ENCODE data around the gene DUS1L.

Gene DUS1L

DNA sequence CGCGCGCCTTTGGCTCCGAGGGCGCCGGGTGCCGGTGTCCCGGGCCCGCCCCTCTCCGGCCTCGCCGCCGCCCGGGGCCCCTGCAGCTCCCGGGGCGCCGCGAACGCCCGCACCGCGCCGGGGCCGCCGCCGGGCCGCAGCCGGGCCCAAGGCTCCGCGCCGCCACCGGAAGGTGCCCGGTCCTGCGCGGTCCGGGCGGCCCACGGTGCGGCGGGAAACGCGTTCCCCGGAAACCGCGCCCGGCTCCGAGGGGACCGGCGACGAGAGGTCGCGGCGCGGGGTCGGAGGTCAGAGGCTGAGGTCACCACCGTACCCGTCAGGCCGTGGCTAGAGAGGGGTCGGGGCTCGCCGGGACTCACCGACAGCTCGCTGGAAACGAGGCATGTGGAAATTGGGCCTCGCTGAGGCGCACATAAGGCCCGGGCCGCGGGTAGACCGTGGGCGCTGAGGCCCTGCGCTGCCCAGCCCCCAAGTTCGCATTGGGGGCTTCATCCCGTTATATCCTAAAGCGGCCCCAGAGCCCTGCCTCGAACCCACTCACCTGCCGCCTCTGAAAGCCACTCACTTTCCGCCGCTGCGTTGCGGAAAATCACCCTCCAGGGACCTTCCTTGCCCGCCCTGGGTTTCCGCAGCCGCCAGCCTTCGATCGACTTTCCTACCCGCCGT lies at the start of gene DUS1L:
Gene DUS1L (minus strand): TSS at position 167 of the 666 bp plus-strand sequence. CDS start 745 bp downstream, outside the sequence.
- Histone ChIP-seq H4K20me1 (ENCODE audit: insufficient read depth, low read length) (no peaks in the 10 kb centered on the region), H3K9me2 (ENCODE audit: low read depth, low read length) (no peaks in the 10 kb centered on the region), H2AFZ (ENCODE audit: low read length) (peak within 1 kb of the TSS; percentile 51; the same call in 1 of the 2 replicates), H3K4me3 (ENCODE audit: low read depth, low read length, poor library complexity, severe bottlenecking) (peak within 1 kb of the TSS; percentile 79), H3K36me3 (ENCODE audit: insufficient read depth, low read length) (peaks cover 32% of the 10 kb centered on the region; the same call in 1 of the 2 replicates), H3K9ac (ENCODE audit: low read length) (peak within 1 kb of the TSS; percentile 82), H3F3A (ENCODE audit: insufficient read depth, low read length) (no peaks in the 10 kb centered on the region), H3K79me2 (ENCODE audit: insufficient read depth, low read length) (no peaks in the 10 kb centered on the region), H3K27me3 (ENCODE audit: insufficient read depth, low read length) (no peaks in the 10 kb centered on the region), H3K4me2 (ENCODE audit: low read length) (peak within 1 kb of the TSS; percentile 97), H3K4me1 (ENCODE audit: insufficient read depth, low read length, severe bottlenecking) (peaks cover 25% of the 10 kb centered on the region), H3K9me3 (ENCODE audit: low read length) (no peaks in the 10 kb centered on the region), H3K27ac (ENCODE audit: low read depth, low read length, poor library complexity, severe bottlenecking) (peak within 1 kb of the TSS; percentile 43)
- TF ChIP-seq EZH2 (IDR thresholded peaks at IDR 0.05; ENCODE audit: borderline replicate concordance, low read length) = no peak
- TF ChIP-seq, protein P1, sequence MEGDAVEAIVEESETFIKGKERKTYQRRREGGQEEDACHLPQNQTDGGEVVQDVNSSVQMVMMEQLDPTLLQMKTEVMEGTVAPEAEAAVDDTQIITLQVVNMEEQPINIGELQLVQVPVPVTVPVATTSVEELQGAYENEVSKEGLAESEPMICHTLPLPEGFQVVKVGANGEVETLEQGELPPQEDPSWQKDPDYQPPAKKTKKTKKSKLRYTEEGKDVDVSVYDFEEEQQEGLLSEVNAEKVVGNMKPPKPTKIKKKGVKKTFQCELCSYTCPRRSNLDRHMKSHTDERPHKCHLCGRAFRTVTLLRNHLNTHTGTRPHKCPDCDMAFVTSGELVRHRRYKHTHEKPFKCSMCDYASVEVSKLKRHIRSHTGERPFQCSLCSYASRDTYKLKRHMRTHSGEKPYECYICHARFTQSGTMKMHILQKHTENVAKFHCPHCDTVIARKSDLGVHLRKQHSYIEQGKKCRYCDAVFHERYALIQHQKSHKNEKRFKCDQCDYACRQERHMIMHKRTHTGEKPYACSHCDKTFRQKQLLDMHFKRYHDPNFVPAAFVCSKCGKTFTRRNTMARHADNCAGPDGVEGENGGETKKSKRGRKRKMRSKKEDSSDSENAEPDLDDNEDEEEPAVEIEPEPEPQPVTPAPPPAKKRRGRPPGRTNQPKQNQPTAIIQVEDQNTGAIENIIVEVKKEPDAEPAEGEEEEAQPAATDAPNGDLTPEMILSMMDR (IDR thresholded peaks at IDR 0.05; ENCODE audit: low read length) = no peak

DNA sequence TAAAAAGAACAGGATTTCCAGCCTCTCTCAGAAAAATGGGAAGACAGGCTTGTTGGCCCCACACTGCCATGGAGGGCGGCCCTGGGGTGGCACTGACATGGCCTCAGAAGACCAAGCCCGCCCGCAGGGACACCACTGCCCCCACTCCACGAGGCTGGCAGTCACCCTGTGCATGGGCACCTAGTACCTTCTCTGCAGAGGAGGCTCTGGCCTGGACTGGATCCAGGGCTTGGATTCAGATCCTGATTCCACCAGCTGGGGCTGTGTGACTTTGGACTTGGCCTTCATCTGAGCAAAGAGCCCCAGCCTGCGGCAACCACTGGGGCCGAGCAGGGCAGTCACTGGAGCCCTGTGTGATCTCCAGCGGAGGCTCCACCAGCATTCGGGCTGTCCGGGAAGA lies 49.3 kb upstream of the DUS1L start:
- Histone ChIP-seq H3K4me3 (ENCODE audit: low read depth, low read length, poor library complexity, severe bottlenecking) (no peak overlapping the region), H3K9me2 (ENCODE audit: low read depth, low read length) (no peaks in the 10 kb centered on the region), H3K36me3 (ENCODE audit: insufficient read depth, low read length) (no peaks in the 10 kb centered on the region), H3K9ac (ENCODE audit: low read length) (no peak overlapping the region), H3K79me2 (ENCODE audit: insufficient read depth, low read length) (no peaks in the 10 kb centered on the region), H3K4me1 (ENCODE audit: insufficient read depth, low read length, severe bottlenecking) (no peaks in the 10 kb centered on the region), H3K27ac (ENCODE audit: low read depth, low read length, poor library complexity, severe bottlenecking) (no peak overlapping the region), H3F3A (ENCODE audit: insufficient read depth, low read length) (no peaks in the 10 kb centered on the region), H2AFZ (ENCODE audit: low read length) (no peak overlapping the region), H3K4me2 (ENCODE audit: low read length) (no peak overlapping the region), H4K20me1 (ENCODE audit: insufficient read depth, low read length) (no peaks in the 10 kb centered on the region), H3K9me3 (ENCODE audit: low read length) (no peaks in the 10 kb centered on the region), H3K27me3 (ENCODE audit: insufficient read depth, low read length) (peaks cover 17% of the 10 kb centered on the region; the same call in 1 of the 2 replicates)
- no peak for TF ChIP-seq EZH2 (IDR thresholded peaks at IDR 0.05; ENCODE audit: borderline replicate concordance, low read length)
- TF ChIP-seq, protein P1 (IDR thresholded peaks at IDR 0.05; ENCODE audit: low read length) = no peak

DNA sequence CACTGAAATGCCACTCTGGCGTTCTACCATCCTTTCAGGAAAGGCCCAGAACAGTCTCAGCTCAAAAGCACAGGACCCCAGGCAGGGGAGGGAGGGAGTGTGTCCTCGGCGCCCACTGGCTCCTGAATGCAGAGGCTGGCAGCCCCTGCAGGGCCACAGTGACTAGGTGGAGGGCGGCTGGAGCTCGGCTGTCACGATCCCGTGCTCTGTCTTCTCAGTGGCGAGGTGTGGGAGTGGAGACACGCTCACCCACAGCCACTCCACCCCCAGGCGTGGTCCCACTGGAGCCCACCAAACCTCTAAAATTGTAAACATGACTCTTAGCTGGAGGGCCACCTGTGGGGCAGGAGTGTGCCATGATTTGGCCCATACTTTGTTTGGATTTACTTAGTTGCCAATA lies 48.8 kb upstream of the DUS1L start:
- H3K9me3 ChIP-seq (ENCODE audit: low read length) = no peaks in the 10 kb centered on the region
- no peaks in the 10 kb centered on the region for H3K4me1 ChIP-seq (ENCODE audit: insufficient read depth, low read length, severe bottlenecking)
- H3K9me2 ChIP-seq (ENCODE audit: low read depth, low read length) = no peaks in the 10 kb centered on the region
- H3K9ac ChIP-seq (ENCODE audit: low read length) = no peak overlapping the region
- H2AFZ ChIP-seq (ENCODE audit: low read length) = no peak overlapping the region
- H3K27ac ChIP-seq (ENCODE audit: low read depth, low read length, poor library complexity, severe bottlenecking) = no peak overlapping the region
- no peak for TF ChIP-seq EZH2 (IDR thresholded peaks at IDR 0.05; ENCODE audit: borderline replicate concordance, low read length)
- TF ChIP-seq, protein P1 (IDR thresholded peaks at IDR 0.05; ENCODE audit: low read length) = no peak
- H3F3A ChIP-seq (ENCODE audit: insufficient read depth, low read length) = no peaks in the 10 kb centered on the region
- H3K27me3 ChIP-seq (ENCODE audit: insufficient read depth, low read length) = peaks cover 15% of the 10 kb centered on the region; the same call in 1 of the 2 replicates
- H3K79me2 ChIP-seq (ENCODE audit: insufficient read depth, low read length) = no peaks in the 10 kb centered on the region
- H3K4me2 ChIP-seq (ENCODE audit: low read length) = no peak overlapping the region
- H3K36me3 ChIP-seq (ENCODE audit: insufficient read depth, low read length) = no peaks in the 10 kb centered on the region
- no peaks in the 10 kb centered on the region for H4K20me1 ChIP-seq (ENCODE audit: insufficient read depth, low read length)
- H3K4me3 ChIP-seq (ENCODE audit: low read depth, low read length, poor library complexity, severe bottlenecking) = no peak overlapping the region
